ENCODE data around the gene CYB5RL. TPM values are rescaled to one million over a fixed set of nuclear protein-coding genes. Genes with fewer than 3 reads are reported as not detected.

CYB5RL gene
- total RNA-seq, 2 donors from 2014 or later, result 3.6 to 12.1 TPM

GRCh38 chr1:54244655-54245054 lies 44.8 kb upstream of the CYB5RL start:
- H3K9ac ChIP-seq (ENCODE audit: low read depth in 2 of 2, low read length in 2 of 2), result no peak overlapping the region
- H3K36me3 ChIP-seq, result no peaks in the 10 kb centered on the region
- H3K4me1 ChIP-seq, result no peaks in the 10 kb centered on the region

DNA sequence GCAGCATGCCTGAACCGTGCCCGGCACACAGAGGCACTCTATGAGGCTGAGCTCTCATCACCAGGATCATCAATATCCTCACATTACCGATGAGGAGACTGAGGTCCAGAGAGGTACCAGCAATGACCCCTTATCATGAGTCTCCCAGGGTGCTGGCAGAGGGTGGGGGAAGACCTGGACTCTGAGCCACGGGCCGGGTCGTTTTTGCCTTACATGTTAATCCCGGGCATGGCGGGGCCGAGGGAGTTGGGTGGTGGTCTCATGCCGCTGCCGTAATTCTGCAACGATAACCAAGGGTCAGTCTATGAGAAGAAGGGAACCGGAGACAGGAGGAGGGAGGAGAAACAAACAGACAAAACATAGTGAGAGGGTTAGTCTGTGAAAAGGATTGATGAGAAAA lies 43.2 kb upstream of the CYB5RL start:
- TF ChIP-seq CTCF (IDR thresholded peaks at IDR 0.05), result no peak
- no peak overlapping the region for H3K4me3 ChIP-seq
- H3K27ac ChIP-seq, result no peak overlapping the region
- H3K4me1 ChIP-seq, result no peaks in the 10 kb centered on the region
- no peaks in the 10 kb centered on the region for H3K27me3 ChIP-seq
- DNase-seq, result no peak
- intact Hi-C loops (cut with DNase I), result no loop called here
- H3K9me3 ChIP-seq, result no peaks in the 10 kb centered on the region
- H3K9ac ChIP-seq (ENCODE audit: low read depth in 2 of 2, low read length in 2 of 2), result no peak overlapping the region
- no peaks in the 10 kb centered on the region for H3K36me3 ChIP-seq

More at GRCh38 chr1:54244655-54245054, 44.8 kb upstream of the CYB5RL start:
- DNase-seq, result no peak
- intact Hi-C loops (cut with DNase I), result no loop called here
- Histone ChIP-seq H3K27me3 (no peaks in the 10 kb centered on the region), H3K9me3 (no peaks in the 10 kb centered on the region), H3K27ac (no peak overlapping the region), H3K4me3 (no peak overlapping the region)
- TF ChIP-seq CTCF (IDR thresholded peaks at IDR 0.05), result no peak

- no peaks in the 10 kb centered on the region for H3K36me3 ChIP-seq
- intact Hi-C loops (cut with DNase I), result no loop called here
- TF ChIP-seq CTCF (IDR thresholded peaks at IDR 0.05), result no peak
- H3K4me3 ChIP-seq, result no peak overlapping the region
- no peak overlapping the region for H3K27ac ChIP-seq
- no peak overlapping the region for H3K9ac ChIP-seq (ENCODE audit: low read depth in 2 of 2, low read length in 2 of 2)
- no peak for DNase-seq
- no peaks in the 10 kb centered on the region for H3K9me3 ChIP-seq
- no peaks in the 10 kb centered on the region for H3K4me1 ChIP-seq
- H3K27me3 ChIP-seq, result no peaks in the 10 kb centered on the region
These were observed 41.5 kb upstream of the CYB5RL start for GRCh38 chr1:54241364-54241763.

DNA sequence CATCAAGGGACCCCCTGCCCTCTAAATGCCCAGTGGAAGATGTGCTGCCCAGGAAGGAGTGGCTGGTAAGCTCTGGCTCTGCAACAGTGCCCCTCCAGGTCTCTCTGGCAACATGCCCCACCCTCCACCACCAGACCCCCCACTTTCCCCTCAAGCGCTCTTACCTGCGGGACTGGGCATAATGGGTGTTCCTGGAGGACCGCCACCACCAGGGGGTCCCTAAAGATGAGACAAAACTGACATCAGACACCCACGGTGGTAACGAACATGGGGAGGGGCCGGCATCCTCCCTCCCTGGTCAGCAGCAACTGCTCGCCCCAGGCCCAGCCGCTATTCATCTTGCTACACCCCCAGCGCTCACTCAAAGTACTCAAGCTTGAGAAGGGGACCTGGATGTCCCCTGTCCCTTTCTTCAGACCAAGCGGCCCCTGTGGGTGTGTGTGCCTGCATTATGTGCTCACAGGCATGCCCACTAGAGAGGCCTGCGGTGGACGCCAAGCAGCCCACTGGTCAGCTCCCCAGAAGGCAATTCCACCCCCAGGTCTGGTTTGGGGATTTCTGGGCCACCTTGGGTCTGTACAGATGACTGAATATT lies 41.0 kb upstream of the CYB5RL start:
- Histone ChIP-seq H3K27ac (no peak overlapping the region), H3K4me1 (no peaks in the 10 kb centered on the region), H3K4me3 (no peak overlapping the region), H3K36me3 (no peaks in the 10 kb centered on the region), H3K9ac (ENCODE audit: low read depth in 2 of 2, low read length in 2 of 2) (no peak overlapping the region), H3K9me3 (no peaks in the 10 kb centered on the region), H3K27me3 (no peaks in the 10 kb centered on the region)
- TF ChIP-seq CTCF (IDR thresholded peaks at IDR 0.05), result no peak
- no peak for DNase-seq
- intact Hi-C loops (cut with DNase I), result no loop called here

GRCh38 chr1:54239631-54240031 lies 39.8 kb upstream of the CYB5RL start:
- Histone ChIP-seq H3K9ac (ENCODE audit: low read depth in 2 of 2, low read length in 2 of 2) (no peak overlapping the region), H3K9me3 (no peaks in the 10 kb centered on the region), H3K4me1 (no peaks in the 10 kb centered on the region), H3K36me3 (no peaks in the 10 kb centered on the region), H3K4me3 (no peak overlapping the region), H3K27ac (no peak overlapping the region), H3K27me3 (no peaks in the 10 kb centered on the region)
- intact Hi-C loops (cut with DNase I), result no loop called here
- no peak for TF ChIP-seq CTCF (IDR thresholded peaks at IDR 0.05)
- DNase-seq, result no peak

All from colonic mucosa (tissue), 4 donors.